ENCODE results near the gene CALU.

GRCh38 chr7:128794020-128794419 is 54.9 kb downstream of the CALU start:
- TF ChIP-seq CTCF (IDR thresholded peaks at IDR 0.05) = no peak
- no peak for TF ChIP-seq POLR2A (IDR thresholded peaks at IDR 0.05)
